ENCODE measurements around the gene DGKI.
A peak's percentile ranks its signal among the peaks of the same experiment; 100 is the strongest.

DGKI gene

DNA sequence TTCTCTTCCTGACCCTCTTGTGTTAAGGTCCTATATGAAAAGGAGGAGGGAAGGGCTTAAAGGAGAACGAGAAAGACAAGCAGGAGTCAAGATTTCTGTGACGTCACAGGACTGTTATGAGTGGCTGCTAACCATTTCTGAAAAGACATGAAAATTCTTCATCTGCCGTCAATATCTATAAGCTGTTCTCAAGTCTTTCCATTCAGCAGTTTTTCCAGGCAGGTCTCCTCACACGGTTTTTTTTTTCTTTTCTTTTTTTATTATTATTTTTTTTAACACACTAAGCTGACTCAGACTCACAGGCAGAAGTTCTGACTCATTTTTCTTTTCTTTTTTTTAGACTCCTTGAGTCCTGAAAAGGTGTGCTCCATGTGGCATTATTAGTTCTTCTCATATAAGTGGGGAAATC is 72.0 kb downstream of the DGKI start:
- peak; percentile 53 for DNase-seq

- peak; percentile 97 for DNase-seq
These were observed 74.0 kb downstream of the DGKI start for GRCh38 chr7:137772748-137773147.

DNA sequence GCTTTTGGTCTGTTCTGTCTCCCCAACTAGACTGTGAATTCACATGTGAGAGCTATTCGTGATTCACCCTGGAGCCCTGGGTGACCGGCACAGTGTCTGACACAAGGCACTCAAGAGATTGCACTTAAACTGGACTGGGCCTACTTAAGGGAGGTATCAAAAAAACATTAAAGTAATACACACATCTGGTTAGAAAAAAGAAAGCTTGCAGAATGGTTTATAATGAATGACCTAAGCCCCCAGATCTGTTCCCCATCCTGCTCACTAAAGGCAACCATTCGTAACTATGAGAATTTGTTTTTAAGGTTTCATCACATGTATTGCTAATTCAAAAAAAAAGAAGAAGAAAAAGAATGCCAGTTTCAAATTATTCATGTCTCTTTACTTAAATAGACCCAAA is 74.5 kb downstream of the DGKI start:
- peak; percentile 76 for DNase-seq

GRCh38 chr7:137771679-137772078 is 75.1 kb downstream of the DGKI start:
- peak; percentile 86 for DNase-seq

- no peak for DNase-seq
These were observed 75.5 kb downstream of the DGKI start for GRCh38 chr7:137771273-137771672.

DNA sequence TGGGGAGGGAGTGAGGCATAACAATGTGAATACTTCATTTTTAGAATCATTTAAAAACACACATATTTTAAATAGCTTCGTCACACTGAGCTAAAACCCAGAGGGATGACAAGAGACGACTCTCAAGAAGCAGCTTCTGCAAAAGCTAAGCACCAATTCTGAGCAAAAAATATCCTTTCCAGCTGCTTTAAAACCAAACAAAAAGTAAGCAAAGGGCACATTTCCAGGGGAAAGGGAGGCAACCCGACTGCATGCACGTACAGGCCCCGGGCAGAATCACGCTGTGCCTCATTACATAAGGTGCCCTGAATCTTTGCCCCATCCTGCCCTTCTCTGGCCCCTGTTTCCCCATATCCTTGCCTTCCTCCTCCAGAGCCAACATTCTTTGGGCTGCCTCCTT is 78.4 kb downstream of the DGKI start:
- no peak for DNase-seq

GRCh38 chr7:137762334-137762733 is 84.4 kb downstream of the DGKI start:
- no peak for DNase-seq

DNA sequence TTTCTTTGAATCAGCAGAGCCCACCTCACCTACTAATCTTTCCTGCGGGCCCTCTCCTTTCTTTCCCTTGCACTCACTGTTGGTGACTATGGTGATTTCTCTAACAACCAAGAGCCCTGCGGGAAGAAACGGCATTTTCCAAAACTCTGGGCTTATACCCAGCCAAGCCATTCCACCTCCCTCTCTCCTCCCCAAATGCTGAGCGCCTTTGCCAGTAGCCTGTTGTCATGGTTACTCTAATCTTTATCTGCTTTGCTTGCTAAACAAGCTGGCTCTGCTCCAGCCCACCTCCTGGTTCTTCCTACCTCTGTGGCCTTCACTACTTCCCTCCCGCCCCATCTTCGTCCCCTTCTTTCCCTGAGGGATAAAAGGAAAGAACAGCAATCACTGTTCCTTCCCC is 86.7 kb downstream of the DGKI start:
- no peak for DNase-seq

GRCh38 chr7:137757146-137757925 is 89.4 kb downstream of the DGKI start:
- DNase-seq: peak; percentile 68

- no peak for DNase-seq
These were observed 90.7 kb downstream of the DGKI start for GRCh38 chr7:137755846-137756651.

GRCh38 chr7:137755427-137755826 is 91.3 kb downstream of the DGKI start:
- no peak for DNase-seq

- DNase-seq: no peak
These were observed 92.6 kb downstream of the DGKI start for GRCh38 chr7:137753948-137754851.

DNA sequence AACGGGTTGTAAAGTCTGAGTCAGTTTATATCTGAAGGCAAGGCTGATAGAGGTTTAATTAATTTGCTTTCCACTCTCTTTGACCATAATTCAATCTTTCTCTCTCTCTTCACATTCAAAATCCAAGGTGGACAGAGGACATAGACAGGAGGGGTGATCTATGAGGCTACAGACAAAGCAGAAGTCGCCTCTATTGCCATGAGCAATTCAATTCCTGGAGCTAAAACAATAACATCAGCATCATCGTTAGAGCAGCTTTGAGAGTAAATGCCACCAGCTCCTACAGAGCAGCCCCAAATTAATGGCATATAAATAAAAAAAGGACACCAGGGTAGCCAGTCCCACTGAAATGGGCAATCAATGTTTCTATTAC is 93.2 kb downstream of the DGKI start:
- no peak for DNase-seq

DNA sequence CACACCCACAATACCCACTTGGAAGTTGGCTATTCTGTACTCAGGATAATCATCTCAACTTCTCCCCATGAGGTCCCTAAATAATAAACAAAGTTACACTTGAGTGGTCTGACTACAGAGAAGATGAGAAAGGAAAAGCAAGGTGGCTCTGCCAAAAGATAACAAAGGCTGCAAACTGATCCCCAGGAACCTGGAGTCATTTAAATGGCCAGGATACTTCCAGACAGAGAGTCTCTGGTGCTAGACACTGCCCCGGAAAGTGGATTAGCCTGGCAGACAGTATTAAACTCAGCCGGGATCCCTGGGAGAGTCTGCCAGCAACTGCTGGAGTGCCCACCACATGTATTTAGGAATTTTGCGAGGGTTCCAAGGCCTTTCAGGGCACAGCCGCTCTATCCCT is 93.7 kb downstream of the DGKI start:
- no peak for DNase-seq

DNA sequence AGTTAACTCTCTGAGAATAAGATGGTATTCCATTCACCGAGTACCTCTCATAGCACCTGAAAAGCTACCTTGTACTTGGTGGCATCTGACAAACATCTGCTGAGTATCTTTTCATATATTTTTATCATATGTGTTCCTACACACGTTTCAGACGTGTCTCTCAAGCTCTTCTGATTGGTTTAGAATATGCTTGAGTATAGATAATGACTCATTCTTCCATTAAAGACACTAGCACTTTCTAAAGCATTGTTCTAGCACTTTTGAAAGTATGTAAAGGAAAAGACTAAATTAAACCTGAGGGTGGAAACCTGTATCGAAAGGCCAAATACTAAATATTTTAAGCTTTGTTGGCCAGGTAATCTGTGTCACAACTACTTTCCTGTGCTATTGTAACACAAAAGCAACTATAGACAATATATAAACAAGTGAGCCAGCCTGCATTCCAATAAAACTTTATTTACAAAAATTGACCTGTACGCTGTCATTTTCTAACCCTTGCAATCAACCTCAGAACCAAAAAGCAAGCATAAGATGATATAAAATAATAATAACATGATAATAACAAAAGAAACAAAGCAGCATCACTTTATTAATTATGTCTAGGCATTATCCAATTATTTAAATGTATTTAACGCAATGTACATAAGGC is 95.3 kb downstream of the DGKI start:
- DNase-seq: no peak

DNA sequence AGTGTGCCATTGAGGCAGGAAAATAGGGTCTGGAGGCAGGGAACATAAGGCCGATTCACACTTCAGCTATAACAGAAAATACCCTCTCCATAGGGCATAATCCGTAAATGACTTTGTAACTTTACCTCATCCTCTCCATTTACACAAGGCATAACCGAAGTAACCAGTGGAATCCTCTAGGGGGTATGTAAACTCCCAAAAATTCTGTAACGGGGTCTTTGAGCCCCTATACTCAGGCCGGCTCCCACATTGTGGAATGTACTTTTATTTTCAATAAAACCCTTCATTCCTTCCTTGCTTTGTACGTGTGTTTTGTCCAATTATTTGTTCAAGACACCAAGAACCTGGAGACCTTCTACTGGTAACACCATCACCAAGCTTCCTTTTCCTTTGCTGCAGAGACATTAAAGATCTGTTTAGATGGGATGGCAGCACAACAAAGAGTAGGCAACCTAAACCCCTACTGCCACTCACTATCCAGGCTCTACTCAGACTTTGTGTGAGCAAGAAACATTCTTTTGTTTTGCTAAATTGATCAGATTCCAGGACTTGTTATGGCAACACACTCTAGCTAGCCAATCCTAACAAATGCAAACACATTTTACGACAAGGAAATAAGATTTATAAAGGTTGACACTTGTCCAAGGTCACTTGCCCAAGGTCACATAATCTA is 99.3 kb downstream of the DGKI start:
- DNase-seq: no peak

DNA sequence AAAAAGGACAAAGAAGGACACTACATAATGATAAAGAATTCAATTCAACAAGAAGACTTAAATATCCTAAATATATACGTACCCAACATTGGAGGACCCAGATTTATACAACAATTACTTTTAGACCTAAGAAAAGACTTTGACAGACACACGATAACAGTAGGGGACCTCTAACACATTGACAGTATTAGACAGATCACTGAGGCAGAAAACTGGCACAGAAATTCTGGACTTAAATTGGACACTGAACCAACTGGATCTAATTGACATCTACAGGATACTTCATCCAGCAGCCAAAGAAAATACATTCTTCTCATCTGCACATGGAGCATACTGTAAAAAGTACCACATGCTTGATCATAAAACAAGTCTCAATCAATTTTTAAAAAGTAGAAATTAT is 103.8 kb downstream of the DGKI start:
- DNase-seq: no peak

GRCh38 chr7:137742051-137742450 is 104.7 kb downstream of the DGKI start:
- no peak for DNase-seq

- DNase-seq: no peak
These were observed 105.3 kb downstream of the DGKI start for GRCh38 chr7:137741443-137741842.

- DNase-seq: peak; percentile 11
These were observed 112.6 kb downstream of the DGKI start for GRCh38 chr7:137734221-137734620.

GRCh38 chr7:137732168-137732567 is 114.6 kb downstream of the DGKI start:
- DNase-seq: no peak

- DNase-seq: peak; percentile 89
These were observed 115.3 kb downstream of the DGKI start for GRCh38 chr7:137731436-137731835.

Measured in HCEC 1CT (cell line).